Fibroblast of mammary gland (primary cell): ENCODE measurements around the gene MGAT4A.

Source experiments
- DNase-seq: peaks from one replicate; pipeline ENCODE4 v3.0.0-alpha.2; 2010; ENCODE audit warnings: low read depth
- H3K4me3 ChIP-seq: 2 replicates; pipeline ENCODE4 v1.5.1; 2011; ENCODE audit warnings: low read depth, mild to moderate bottlenecking, low read length, moderate library complexity; ENCODE audit not compliant: control insufficient read depth
- TF ChIP-seq, protein P1 (sequence below): conservative IDR thresholded peaks from 2 replicates; pipeline ENCODE4 v1.5.1; 2011; ENCODE audit warnings: low read depth, low read length, inconsistent platforms; ENCODE audit not compliant: control insufficient read depth, insufficient read depth

Gene MGAT4A

GRCh38 chr2:98739020-98739419 lies 8.1 kb upstream of the MGAT4A start:
- DNase-seq, result no peak
- TF ChIP-seq, protein P1, sequence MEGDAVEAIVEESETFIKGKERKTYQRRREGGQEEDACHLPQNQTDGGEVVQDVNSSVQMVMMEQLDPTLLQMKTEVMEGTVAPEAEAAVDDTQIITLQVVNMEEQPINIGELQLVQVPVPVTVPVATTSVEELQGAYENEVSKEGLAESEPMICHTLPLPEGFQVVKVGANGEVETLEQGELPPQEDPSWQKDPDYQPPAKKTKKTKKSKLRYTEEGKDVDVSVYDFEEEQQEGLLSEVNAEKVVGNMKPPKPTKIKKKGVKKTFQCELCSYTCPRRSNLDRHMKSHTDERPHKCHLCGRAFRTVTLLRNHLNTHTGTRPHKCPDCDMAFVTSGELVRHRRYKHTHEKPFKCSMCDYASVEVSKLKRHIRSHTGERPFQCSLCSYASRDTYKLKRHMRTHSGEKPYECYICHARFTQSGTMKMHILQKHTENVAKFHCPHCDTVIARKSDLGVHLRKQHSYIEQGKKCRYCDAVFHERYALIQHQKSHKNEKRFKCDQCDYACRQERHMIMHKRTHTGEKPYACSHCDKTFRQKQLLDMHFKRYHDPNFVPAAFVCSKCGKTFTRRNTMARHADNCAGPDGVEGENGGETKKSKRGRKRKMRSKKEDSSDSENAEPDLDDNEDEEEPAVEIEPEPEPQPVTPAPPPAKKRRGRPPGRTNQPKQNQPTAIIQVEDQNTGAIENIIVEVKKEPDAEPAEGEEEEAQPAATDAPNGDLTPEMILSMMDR, result no peak
- no peak overlapping the region for H3K4me3 ChIP-seq

DNA sequence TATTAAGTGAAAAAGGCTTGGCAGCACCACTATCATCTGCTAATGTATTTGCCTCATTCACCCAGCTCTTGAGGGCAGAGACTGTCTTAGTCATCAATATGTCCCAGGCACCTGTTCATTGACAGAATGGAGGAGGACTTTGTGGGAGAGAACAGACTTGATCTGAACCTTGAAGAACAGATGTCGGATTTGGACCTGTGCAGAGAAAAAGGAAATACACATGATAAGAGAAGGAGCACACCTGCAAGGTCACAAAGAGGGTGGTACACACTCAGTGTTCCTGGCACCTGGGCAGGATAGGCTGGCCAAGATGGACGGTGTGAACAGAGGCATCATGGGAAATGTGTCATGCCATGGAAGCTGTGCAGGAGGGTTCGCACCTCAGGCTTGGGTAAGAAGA lies 7.4 kb upstream of the MGAT4A start:
- H3K4me3 ChIP-seq, result no peak overlapping the region
- DNase-seq, result no peak
- TF ChIP-seq, protein P1, result no peak

GRCh38 chr2:98737848-98738247 lies 6.9 kb upstream of the MGAT4A start:
- no peak overlapping the region for H3K4me3 ChIP-seq
- TF ChIP-seq, protein P1, result no peak
- no peak for DNase-seq

DNA sequence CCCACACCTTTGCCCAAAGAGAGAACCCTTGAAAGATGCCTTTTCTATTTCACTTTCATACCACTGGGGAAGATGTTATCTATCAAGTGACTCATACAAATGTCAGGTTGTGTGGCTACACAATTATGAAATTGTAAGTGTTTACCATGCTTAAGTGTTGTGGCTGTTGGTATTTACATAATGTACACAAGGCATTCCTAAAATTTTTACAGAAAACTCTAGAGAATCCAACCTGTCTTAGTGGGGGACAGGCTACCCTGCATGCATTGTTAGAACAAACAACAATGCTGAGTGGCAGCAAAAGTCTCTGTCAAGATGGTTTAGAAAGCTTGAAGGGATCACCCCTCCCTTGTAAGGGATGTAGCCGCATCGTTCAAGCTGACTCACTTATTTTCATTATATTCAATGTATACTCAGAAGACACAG lies 5.5 kb upstream of the MGAT4A start:
- H3K4me3 ChIP-seq, result no peak overlapping the region
- peak; percentile 13 for DNase-seq
- TF ChIP-seq, protein P1, result no peak

GRCh38 chr2:98734823-98735260 lies 3.9 kb upstream of the MGAT4A start:
- TF ChIP-seq, protein P1, result no peak
- H3K4me3 ChIP-seq, result no peak overlapping the region
- no peak for DNase-seq

DNA sequence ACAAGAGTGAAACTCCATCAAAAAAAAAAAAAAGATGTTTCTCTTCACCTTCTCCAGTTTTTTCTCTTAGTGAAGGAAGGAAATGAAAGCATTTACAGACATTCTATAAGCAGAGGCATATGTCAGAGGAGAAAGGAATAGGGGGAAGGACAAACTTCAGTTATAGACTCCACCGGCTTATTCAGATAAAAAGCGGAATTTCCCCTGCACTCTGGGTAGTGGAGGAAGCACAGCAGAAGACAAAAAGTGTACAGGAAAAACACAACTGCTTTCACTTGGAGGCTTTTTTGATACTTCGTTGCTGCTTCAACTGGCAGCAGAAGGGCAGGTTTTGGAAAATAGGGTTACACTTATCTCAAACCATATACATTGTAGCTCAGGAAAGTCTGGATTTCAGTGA lies 3.2 kb upstream of the MGAT4A start:
- TF ChIP-seq, protein P1, result no peak
- no peak overlapping the region for H3K4me3 ChIP-seq
- DNase-seq, result no peak

- no peak overlapping the region for H3K4me3 ChIP-seq
- DNase-seq, result no peak
- TF ChIP-seq, protein P1, result no peak
Measured at GRCh38 chr2:98732430-98733051, 1.6 kb upstream of the MGAT4A start.
